Adrenal gland (tissue), 5 donors: ENCODE data around the gene CAMK2N2.

ENCODE experiments used
- CTCF ChIP-seq, 6 experiments: fragments of 450-650 bp in 4 of 6; fragments of 200-600 bp in 2 of 6; sonication (generic) in 1 of 6; IDR thresholded peaks; 1 replicate in 5 of 6; 2 replicates in 1 of 6; pipeline versions ENCODE4 v1.5.1 to v1.8.0; 2016 to 2021; ENCODE audit warnings: antibody characterized with exemption in 6 of 6, mild to moderate bottlenecking in 2 of 6, moderate library complexity in 1 of 6
- POLR2A ChIP-seq, 2 donors: fragments of 450-650 bp; IDR thresholded peaks; one replicate each; pipeline ENCODE4 v1.6.1; 2017; ENCODE audit warnings: antibody characterized with exemption in 2 of 2, mild to moderate bottlenecking in 2 of 2, moderate library complexity in 1 of 2
- donor health status: DM: no; HTN: no; CAD: no.

- no peak for TF ChIP-seq CTCF (IDR thresholded peaks at IDR 0.05)
- no peak for TF ChIP-seq POLR2A (IDR thresholded peaks at IDR 0.05)
Observed at GRCh38 chr3:184237807-184238206, 23.5 kb downstream of the CAMK2N2 start.
